Sigmoid colon (tissue), 7 donors: ENCODE measurements around the gene TUFM. TPM values are rescaled to one million over a fixed set of nuclear protein-coding genes. Genes with fewer than 3 reads are reported as not detected.
A peak's percentile ranks its signal among the peaks of the same experiment; 100 is the strongest.
"Not testable (repeated sequence)": the region's sequence is repeated elsewhere in the genome, so short reads cannot be mapped to it uniquely, and the experiment has no call there.

Experiments used
- DNase-seq: peaks from one replicate; pipeline ENCODE4 v3.0.0-alpha.2; 2019
- H3K27ac ChIP-seq, 4 donors: fragments of 200-600 bp; sonication (generic); one replicate each; pipeline ENCODE4 v1.5.1; 2016 to 2019; ENCODE audit warnings: mild to moderate bottlenecking in 1 of 4
- H3K27me3 ChIP-seq, 3 donors: fragments of 200-600 bp; sonication (generic); one replicate each; pipeline ENCODE4 v1.5.1; 2019; ENCODE audit warnings: mild to moderate bottlenecking in 1 of 3
- H3K36me3 ChIP-seq, 4 donors: fragments of 200-600 bp; sonication (generic); one replicate each; pipeline ENCODE4 v1.5.1; 2016 to 2019
- H3K4me1 ChIP-seq, 4 donors: fragments of 200-600 bp; sonication (generic); one replicate each; pipeline ENCODE4 v1.5.1; 2017 to 2019
- H3K4me3 ChIP-seq, 4 donors: fragments of 200-600 bp; sonication (generic); one replicate each; pipeline ENCODE4 v1.5.1; 2017 to 2019; ENCODE audit warnings: mild to moderate bottlenecking in 2 of 4, moderate library complexity in 1 of 4
- H3K9me3 ChIP-seq, 4 donors: fragments of 200-600 bp in 3 of 4; sonication (generic) in 3 of 4; one replicate each; pipeline versions ENCODE4 v1.5.1 to v1.6.1; 2013 to 2019
- EP300 ChIP-seq, 4 donors: sonication (generic); formaldehyde crosslinking; IDR thresholded peaks; one replicate each; pipeline ENCODE4 v1.6.1; 2017; ENCODE audit warnings: antibody characterized with exemption in 4 of 4
- POLR2A ChIP-seq, 2 donors: fragments of 450-650 bp; IDR thresholded peaks; one replicate each; pipeline ENCODE4 v1.6.1; 2016; ENCODE audit warnings: antibody characterized with exemption in 2 of 2, mild to moderate bottlenecking in 2 of 2, moderate library complexity in 2 of 2
- POLR2AphosphoS5 ChIP-seq, 4 donors: sonication (generic); formaldehyde crosslinking; IDR thresholded peaks; one replicate each; pipeline ENCODE4 v1.6.1; 2017; ENCODE audit warnings: antibody characterized with exemption in 4 of 4
- WGBS, 2 donors: extraction: QIAGEN DNeasy Blood & Tissue Kit; methylation state at CpG; one replicate each; pipeline ENCODE4 v1.1.7; 2013; 5-methylcytosine and 5-hydroxymethylcytosine counted together
- intact Hi-C: fragments of 100-400 bp; cut with DNase I; formaldehyde crosslinking; loops from one replicate; pipeline ENCODE4 v1.15.1; 2023
- polyA plus RNA-seq, 3 donors: library from polyadenylated mRNA; stranded (reverse); fragments of 200-250 nt; gene quantifications; one replicate each; pipeline ENCODE4 v1.2.3, GENCODE V29; 2013
- small RNA-seq, 3 donors: library from RNA; depleted of rRNA; stranded (forward); fragments of <200 nt; gene quantifications; one replicate each; pipeline ENCODE3, GENCODE V24; 2016
- total RNA-seq, 4 donors: library from RNA; depleted of rRNA; stranded (reverse); fragments of >200 nt; gene quantifications; one replicate each; pipeline ENCODE4 v1.1.0, GENCODE V29; 2016
- TF ChIP-seq, protein P1 (sequence below), 4 experiments: fragments of 450-650 bp in 3 of 4; fragments of 200-600 bp in 1 of 4; IDR thresholded peaks; one replicate each; pipeline ENCODE4 v1.5.1; 2016 to 2019; ENCODE audit warnings: antibody characterized with exemption in 4 of 4, mild to moderate bottlenecking in 3 of 4, moderate library complexity in 2 of 4
- donor health status: healthy with polysubstance abuse.
- donor health status: Bipolar disorder and iron deficiency.
- donor health status: healthy.

Gene TUFM
- total and polyA plus RNA-seq, 7 donors, result 75.3 to 289 (median 102) TPM

DNA sequence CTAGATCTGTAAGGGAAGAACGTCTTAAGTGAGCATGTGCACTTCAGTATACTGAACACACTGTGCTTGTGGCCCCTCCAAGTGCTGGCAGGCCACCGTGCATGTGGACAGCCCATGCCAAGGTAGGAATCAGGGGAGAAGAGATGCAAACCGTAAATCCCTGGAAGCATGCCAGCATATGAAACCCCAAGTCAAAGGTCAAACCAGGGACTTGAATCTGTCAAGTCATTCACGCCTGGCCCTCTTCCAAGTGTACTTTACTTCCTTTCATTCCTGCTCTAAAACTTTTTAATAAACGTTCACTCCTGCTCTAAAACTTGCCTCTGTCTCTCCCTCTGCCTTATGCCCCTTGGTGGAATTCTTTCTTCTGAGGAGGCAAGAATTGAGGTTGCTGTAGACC is 26.1 kb downstream of the TUFM start:
- Histone ChIP-seq H3K27me3 (no peaks in the 10 kb centered on the region), H3K4me1 (peaks cover 0 to 14% (median 12%) of the 10 kb centered on the region in 4 donors), H3K36me3 (no peaks in the 10 kb centered on the region), H3K4me3 (no peak overlapping the region), H3K9me3 (no peaks in the 10 kb centered on the region), H3K27ac (no peak overlapping the region)
- intact Hi-C loops, result no loop called here
- peak; percentile 61 for DNase-seq
- 40 to 73% methylated on average over 5 of the region's 5 CpGs for WGBS, 2 donors
- TF ChIP-seq POLR2AphosphoS5 (IDR thresholded peaks at IDR 0.05) (no peak), POLR2A (IDR thresholded peaks at IDR 0.05) (no peak), EP300 (IDR thresholded peaks at IDR 0.05) (no peak)
- TF ChIP-seq, protein P1, sequence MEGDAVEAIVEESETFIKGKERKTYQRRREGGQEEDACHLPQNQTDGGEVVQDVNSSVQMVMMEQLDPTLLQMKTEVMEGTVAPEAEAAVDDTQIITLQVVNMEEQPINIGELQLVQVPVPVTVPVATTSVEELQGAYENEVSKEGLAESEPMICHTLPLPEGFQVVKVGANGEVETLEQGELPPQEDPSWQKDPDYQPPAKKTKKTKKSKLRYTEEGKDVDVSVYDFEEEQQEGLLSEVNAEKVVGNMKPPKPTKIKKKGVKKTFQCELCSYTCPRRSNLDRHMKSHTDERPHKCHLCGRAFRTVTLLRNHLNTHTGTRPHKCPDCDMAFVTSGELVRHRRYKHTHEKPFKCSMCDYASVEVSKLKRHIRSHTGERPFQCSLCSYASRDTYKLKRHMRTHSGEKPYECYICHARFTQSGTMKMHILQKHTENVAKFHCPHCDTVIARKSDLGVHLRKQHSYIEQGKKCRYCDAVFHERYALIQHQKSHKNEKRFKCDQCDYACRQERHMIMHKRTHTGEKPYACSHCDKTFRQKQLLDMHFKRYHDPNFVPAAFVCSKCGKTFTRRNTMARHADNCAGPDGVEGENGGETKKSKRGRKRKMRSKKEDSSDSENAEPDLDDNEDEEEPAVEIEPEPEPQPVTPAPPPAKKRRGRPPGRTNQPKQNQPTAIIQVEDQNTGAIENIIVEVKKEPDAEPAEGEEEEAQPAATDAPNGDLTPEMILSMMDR (IDR thresholded peaks at IDR 0.05), result no peak

DNA sequence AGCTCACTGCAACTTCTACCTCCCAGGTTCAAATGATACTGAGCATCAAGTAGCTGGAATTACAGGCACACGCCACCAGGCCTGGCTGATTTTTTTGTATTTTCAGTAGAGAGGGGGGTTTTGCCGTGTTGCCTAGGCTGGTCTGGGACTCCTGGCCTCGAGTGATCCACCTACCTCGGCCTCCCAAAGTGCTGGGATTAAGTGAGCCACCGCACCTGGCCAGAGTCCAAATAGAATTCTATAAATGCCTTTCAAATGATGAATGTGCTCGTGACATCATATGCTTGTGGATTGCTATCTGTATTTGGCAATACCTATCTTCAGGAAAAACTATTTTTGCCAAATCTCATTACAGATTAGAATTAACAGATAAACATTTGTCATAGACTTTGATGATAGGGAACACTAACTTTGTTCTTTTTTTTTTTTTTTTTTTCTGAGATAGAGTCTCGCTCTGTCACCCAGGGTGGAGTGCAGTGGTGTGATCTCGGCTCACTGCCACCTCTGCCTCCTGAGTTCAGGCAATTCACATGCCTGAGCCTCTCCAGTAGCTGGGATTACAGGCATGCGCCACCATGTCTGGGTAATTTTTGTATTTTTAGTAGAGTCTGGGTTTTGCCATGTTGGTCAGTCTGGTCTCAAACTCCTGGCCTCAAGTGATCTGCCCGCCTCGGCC is 38.6 kb downstream of the TUFM start:
- intact Hi-C loops, H3K27ac ChIP-seq, DNase-seq, H3K27me3 ChIP-seq, H3K4me3 ChIP-seq, H3K36me3 ChIP-seq, H3K9me3 ChIP-seq, H3K4me1 ChIP-seq: not testable (repeated sequence)
- WGBS, 2 donors, result no CpG with 5 or more reads among the region's 11 CpGs

DNA sequence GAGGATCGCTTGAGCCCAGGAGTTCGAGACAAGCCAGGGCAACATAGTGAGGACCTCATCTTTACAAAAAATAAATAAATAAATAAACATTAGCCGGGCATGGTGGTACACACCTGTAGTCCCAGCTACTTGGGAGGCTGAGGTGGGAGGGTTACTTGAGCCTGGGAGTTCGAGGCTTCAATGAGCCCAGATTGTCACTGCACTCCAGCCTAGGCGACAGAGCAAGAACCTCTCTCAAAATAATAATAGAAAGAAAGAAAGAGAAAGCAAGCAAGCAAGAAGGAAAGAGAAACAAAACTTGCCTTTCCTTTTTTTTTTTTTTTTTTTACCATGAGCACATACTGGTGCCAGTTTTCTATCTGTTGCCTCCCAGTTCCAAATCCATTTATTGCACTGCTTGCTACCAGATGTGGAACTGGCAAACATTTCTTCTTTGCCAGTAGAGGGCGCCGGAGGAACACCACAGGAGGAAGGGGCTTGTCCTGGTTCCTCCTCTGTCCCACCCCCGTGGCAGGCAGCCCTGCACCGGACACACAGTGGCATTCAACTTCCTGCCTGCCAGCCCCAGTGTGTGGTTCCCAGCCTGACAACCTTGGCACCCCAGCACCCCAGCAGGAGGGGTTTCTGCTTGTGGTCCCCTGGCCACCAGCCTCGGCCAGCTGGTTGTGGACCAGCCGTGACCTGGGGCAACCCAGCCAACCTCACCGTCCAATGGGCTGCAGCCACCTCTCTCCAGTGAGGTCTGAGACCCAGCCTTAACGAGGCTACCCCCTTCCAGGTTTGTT is 43.7 kb downstream of the TUFM start:
- 35 to 45% methylated on average over 7 to 8 of the region's 13 CpGs for WGBS, 2 donors
- H3K4me3 ChIP-seq, H3K4me1 ChIP-seq, H3K9me3 ChIP-seq, H3K27me3 ChIP-seq, H3K36me3 ChIP-seq, H3K27ac ChIP-seq, intact Hi-C loops: not testable (repeated sequence)
- TF ChIP-seq, protein P1 (IDR thresholded peaks at IDR 0.05), result peak in 1 of 4 experiments; percentile 38
- DNase-seq, result peak; percentile 77

Small RNA genes within 50 kb of the gene (small RNA-seq; reads per million reads assigned to genes)
- gene RF00416, result 0 reads per million in 3 donors

Other genes with a start within 250 kb of the TUFM start
- gene SULT1A2, start 249.3 kb downstream of the TUFM start, total RNA-seq, result 1 to 10 TPM in 1 of 4 donors, under 1 TPM in 1, not detected in 2; 0.71 to 1.9 TPM
- gene SULT1A2, start 249.3 kb downstream of the TUFM start, polyA plus RNA-seq, result 100 to 1,000 TPM in 1 of 3 donors, 10 to 100 TPM in 2; 20.4 to 101 (median 25.1) TPM
- 10 to 100 TPM; 10.2 to 27.7 (median 15.0) TPM for gene SULT1A1, start 236.3 kb downstream of the TUFM start, total RNA-seq
- gene SULT1A1, start 236.3 kb downstream of the TUFM start, polyA plus RNA-seq, result 100 to 1,000 TPM in 2 of 3 donors, 10 to 100 TPM in 1; 89.4 to 283 (median 276) TPM
- 1 to 10 TPM in 1 of 4 donors, under 1 TPM in 2, not detected in 1; 0.27 to 1.8 (median 0.55) TPM for gene NPIPB8, start 208.3 kb downstream of the TUFM start, total RNA-seq
- under 1 TPM in 1 of 3 donors, not detected in 2; 0.12 TPM for gene NPIPB8, start 208.3 kb downstream of the TUFM start, polyA plus RNA-seq
- gene EIF3C, start 134.9 kb downstream of the TUFM start, total RNA-seq, result 100 to 1,000 TPM in 3 of 4 donors, 10 to 100 TPM in 1; 67.4 to 249 (median 134) TPM
- 100 to 1,000 TPM; 220 to 455 (median 265) TPM for gene EIF3C, start 134.9 kb downstream of the TUFM start, polyA plus RNA-seq
- 1 to 10 TPM in 2 of 4 donors, under 1 TPM in 1, not detected in 1; 0.49 to 7.5 (median 1.8) TPM for gene NPIPB9, start 94.6 kb downstream of the TUFM start, total RNA-seq
- gene NPIPB9, start 94.6 kb downstream of the TUFM start, polyA plus RNA-seq, result under 1 TPM in 1 of 3 donors, not detected in 2; 0.87 TPM
- 10 to 100 TPM; 40.2 to 75.1 (median 52.2) TPM for gene ATXN2L, start 23.3 kb downstream of the TUFM start, total RNA-seq
- 10 to 100 TPM; 25.9 to 89.9 (median 30.0) TPM for gene ATXN2L, start 23.3 kb downstream of the TUFM start, polyA plus RNA-seq
- 10 to 100 TPM; 23.5 to 50.4 (median 24.7) TPM for gene SH2B1, start 17.5 kb upstream of the TUFM start, total RNA-seq
- gene SH2B1, start 17.5 kb upstream of the TUFM start, polyA plus RNA-seq, result 10 to 100 TPM; 29.1 to 51.4 (median 36.0) TPM
- gene ATP2A1, start 32.1 kb upstream of the TUFM start, total RNA-seq, result under 1 TPM in 2 of 4 donors, not detected in 2; 0.36 to 0.49 TPM
- gene ATP2A1, start 32.1 kb upstream of the TUFM start, polyA plus RNA-seq, result 1 to 10 TPM in 2 of 3 donors, not detected in 1; 1.2 to 1.6 TPM
- 10 to 100 TPM in 3 of 4 donors, 1 to 10 TPM in 1; 9.9 to 43.2 (median 15.0) TPM for gene RABEP2, start 78.9 kb upstream of the TUFM start, total RNA-seq
- gene RABEP2, start 78.9 kb upstream of the TUFM start, polyA plus RNA-seq, result 10 to 100 TPM; 30.0 to 48.7 (median 35.4) TPM
- gene CD19, start 85.6 kb upstream of the TUFM start, total RNA-seq, result not detected
- 10 to 100 TPM in 1 of 3 donors, 1 to 10 TPM in 1, not detected in 1; 1.4 to 45.9 TPM for gene CD19, start 85.6 kb upstream of the TUFM start, polyA plus RNA-seq
- 10 to 100 TPM; 17.4 to 32.4 (median 22.3) TPM for gene NFATC2IP, start 104.6 kb upstream of the TUFM start, total RNA-seq
- gene NFATC2IP, start 104.6 kb upstream of the TUFM start, polyA plus RNA-seq, result 10 to 100 TPM; 12.6 to 42.5 (median 16.2) TPM
- 10 to 100 TPM; 14.3 to 30.5 (median 14.7) TPM for gene SPNS1, start 128.4 kb upstream of the TUFM start, total RNA-seq
- gene SPNS1, start 128.4 kb upstream of the TUFM start, polyA plus RNA-seq, result 10 to 100 TPM in 2 of 3 donors, 1 to 10 TPM in 1; 6.6 to 40.2 (median 14.1) TPM
- 10 to 100 TPM in 2 of 4 donors, 1 to 10 TPM in 2; 6.6 to 19.1 (median 9.3) TPM for gene LAT, start 138.7 kb upstream of the TUFM start, total RNA-seq
- gene LAT, start 138.7 kb upstream of the TUFM start, polyA plus RNA-seq, result 10 to 100 TPM in 1 of 3 donors, 1 to 10 TPM in 2; 1.4 to 26.2 (median 2.4) TPM